Omental fat pad (tissue), 4 donors: Measurements from ENCODE around the gene KRT76. TPM values are rescaled to one million over a fixed set of nuclear protein-coding genes. Genes with fewer than 3 reads are reported as not detected.

Experiments used
- ATAC-seq: fragments of 150-250 bp; one replicate; pipeline ENCODE4 v1.9.1; 2016; ENCODE audit warnings: mild to moderate bottlenecking, moderate library complexity; ENCODE audit not compliant: low FRiP score
- DNase-seq: peaks from one replicate; pipeline ENCODE4 v3.0.0-alpha.2; 2019; ENCODE audit warnings: low spot score
- CTCF ChIP-seq, 3 donors: fragments of 450-650 bp; IDR thresholded peaks; one replicate each; pipeline ENCODE4 v1.5.1; 2016 to 2017; ENCODE audit warnings: antibody characterized with exemption in 3 of 3, mild to moderate bottlenecking in 3 of 3, moderate library complexity in 2 of 3
- total RNA-seq, 4 donors: library from RNA; depleted of rRNA; stranded (reverse); fragments of >200 nt; gene quantifications; one replicate each; pipeline ENCODE4 v1.1.0, GENCODE V29; 2016

KRT76 gene
- total RNA-seq, 4 donors from 2014 or later = not detected

- no peak for DNase-seq
- TF ChIP-seq CTCF (IDR thresholded peaks at IDR 0.05) = no peak
- ATAC-seq = no peak
Measured at GRCh38 chr12:52771088-52771487, 6.1 kb downstream of the KRT76 start.

GRCh38 chr12:52769946-52770345 is 7.2 kb downstream of the KRT76 start:
- DNase-seq = no peak
- ATAC-seq = no peak
- no peak for TF ChIP-seq CTCF (IDR thresholded peaks at IDR 0.05)

- ATAC-seq = no peak
- DNase-seq = no peak
Measured at GRCh38 chr12:52769354-52769753, 7.8 kb downstream of the KRT76 start.

GRCh38 chr12:52768479-52769200 is 8.5 kb downstream of the KRT76 start:
- no peak for TF ChIP-seq CTCF (IDR thresholded peaks at IDR 0.05)
- ATAC-seq (no peak), DNase-seq (no peak)

More at GRCh38 chr12:52769354-52769753, 7.8 kb downstream of the KRT76 start:
- TF ChIP-seq CTCF (IDR thresholded peaks at IDR 0.05) = no peak

- TF ChIP-seq CTCF (IDR thresholded peaks at IDR 0.05) = no peak
- ATAC-seq (no peak), DNase-seq (no peak)
Measured at GRCh38 chr12:52767427-52767826, 9.7 kb downstream of the KRT76 start.

DNA sequence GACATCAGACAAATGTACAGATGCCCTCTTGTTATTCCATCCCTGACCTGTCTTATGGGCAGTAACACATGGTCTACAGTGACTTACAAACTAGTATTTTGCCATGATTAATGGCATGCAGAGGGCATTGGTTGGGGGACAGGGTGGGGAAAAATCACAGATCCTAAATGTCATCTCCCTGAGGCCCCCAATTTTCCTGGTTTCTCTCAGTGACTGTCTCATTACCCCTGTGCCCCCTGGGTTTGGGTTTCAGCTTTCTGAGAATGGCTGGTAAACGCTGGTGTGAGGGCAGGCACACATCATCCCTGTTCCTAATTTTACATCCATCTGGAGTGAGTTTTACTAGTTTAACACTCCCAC is 10.1 kb downstream of the KRT76 start:
- no peak for TF ChIP-seq CTCF (IDR thresholded peaks at IDR 0.05)
- ATAC-seq (no peak), DNase-seq (no peak)

DNA sequence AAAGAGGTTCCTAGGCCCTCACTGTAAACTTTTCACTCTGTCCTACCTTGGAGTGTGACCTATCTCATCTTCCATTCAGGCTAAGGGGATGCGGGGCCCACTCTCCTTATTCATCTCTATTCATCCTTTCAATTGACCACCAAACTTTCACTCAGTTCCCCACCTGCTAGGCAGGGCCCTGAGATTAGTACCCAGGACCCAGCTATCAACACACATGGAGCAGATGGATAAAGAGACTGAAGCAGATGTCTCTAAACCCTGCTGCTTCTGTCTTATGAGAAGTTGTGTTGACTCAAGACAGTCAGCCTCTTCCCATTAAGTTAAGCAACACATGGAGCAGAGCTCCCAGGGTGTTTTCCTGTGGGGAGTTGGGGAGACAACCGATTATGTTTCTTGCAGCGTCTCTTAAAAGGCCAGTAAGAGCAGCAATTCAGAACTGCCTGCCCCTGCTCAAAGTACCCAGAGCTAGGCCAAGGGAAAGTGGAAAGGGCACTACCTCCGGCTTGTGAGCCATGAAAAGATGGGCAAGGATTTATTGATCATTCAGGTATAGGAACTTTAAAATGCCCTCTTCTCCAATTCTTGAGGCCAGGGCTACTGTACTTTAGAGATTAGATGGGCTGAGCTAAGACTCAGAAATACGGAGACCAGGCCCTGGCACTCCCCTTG is 10.7 kb downstream of the KRT76 start:
- no peak for TF ChIP-seq CTCF (IDR thresholded peaks at IDR 0.05)

More for the DNA sequence above, 10.7 kb downstream of the KRT76 start:
- DNase-seq = no peak
- no peak for ATAC-seq
